Vagina (tissue), 2 donors: Measurements from ENCODE around the gene BMF. TPM values are rescaled to one million over a fixed set of nuclear protein-coding genes. Genes with fewer than 3 reads are reported as not detected.
"Not testable (repeated sequence)": the region's sequence is repeated elsewhere in the genome, so short reads cannot be mapped to it uniquely, and the experiment has no call there.

ENCODE experiments used
- DNase-seq, 2 donors: peaks; one replicate each; pipeline ENCODE4 v3.0.0-alpha.2; 2017; ENCODE audit errors: extremely low spot score in 2 of 2
- H3K27ac ChIP-seq: fragments of 200-600 bp; sonication (generic); one replicate; pipeline ENCODE4 v1.5.1; 2019
- H3K27me3 ChIP-seq: fragments of 200-600 bp; sonication (generic); one replicate; pipeline ENCODE4 v1.5.1; 2019
- H3K36me3 ChIP-seq, 2 donors: fragments of 200-600 bp; sonication (generic); one replicate each; pipeline ENCODE4 v1.5.1; 2017 to 2019
- H3K4me1 ChIP-seq: fragments of 200-600 bp; sonication (generic); one replicate; pipeline ENCODE4 v1.5.1; 2019
- H3K4me3 ChIP-seq, 2 donors: fragments of 200-600 bp; sonication (generic); 1 replicate in 1 of 2; 2 replicates in 1 of 2; pipeline ENCODE4 v1.5.1; 2016 to 2019
- H3K9me3 ChIP-seq: fragments of 200-600 bp; sonication (generic); one replicate; pipeline ENCODE4 v1.5.1; 2019
- POLR2A ChIP-seq, 2 donors: fragments of 450-650 bp; IDR thresholded peaks; one replicate each; pipeline ENCODE4 v1.6.1; 2017; ENCODE audit warnings: antibody characterized with exemption in 2 of 2, mild to moderate bottlenecking in 2 of 2, moderate library complexity in 2 of 2
- POLR2AphosphoS5 ChIP-seq, 2 donors: sonication (generic); formaldehyde crosslinking; IDR thresholded peaks; one replicate each; pipeline ENCODE4 v1.9.0; 2017; ENCODE audit warnings: antibody characterized with exemption in 2 of 2, mild to moderate bottlenecking in 2 of 2, low read depth in 1 of 2; ENCODE audit not compliant: insufficient read depth in 1 of 2
- intact Hi-C: fragments of 100-400 bp; cut with DNase I; formaldehyde crosslinking; loops from one replicate; pipeline ENCODE4 v1.15.1; 2023
- total RNA-seq: library from RNA; depleted of rRNA; stranded (reverse); fragments of >200 nt; gene quantifications from one replicate; pipeline ENCODE4 v1.2.3, GENCODE V29; 2016
- TF ChIP-seq, protein P1 (sequence below), 3 experiments: fragments of 450-650 bp in 2 of 3; fragments of 200-600 bp in 1 of 3; sonication (generic) in 1 of 3; IDR thresholded peaks; one replicate each; pipeline ENCODE4 v1.5.1; 2017 to 2019; ENCODE audit warnings: antibody characterized with exemption in 3 of 3, mild to moderate bottlenecking in 2 of 3, moderate library complexity in 2 of 3

The BMF gene
- total RNA-seq, 1 donor from 2014 or later, result 2.9 TPM

DNA sequence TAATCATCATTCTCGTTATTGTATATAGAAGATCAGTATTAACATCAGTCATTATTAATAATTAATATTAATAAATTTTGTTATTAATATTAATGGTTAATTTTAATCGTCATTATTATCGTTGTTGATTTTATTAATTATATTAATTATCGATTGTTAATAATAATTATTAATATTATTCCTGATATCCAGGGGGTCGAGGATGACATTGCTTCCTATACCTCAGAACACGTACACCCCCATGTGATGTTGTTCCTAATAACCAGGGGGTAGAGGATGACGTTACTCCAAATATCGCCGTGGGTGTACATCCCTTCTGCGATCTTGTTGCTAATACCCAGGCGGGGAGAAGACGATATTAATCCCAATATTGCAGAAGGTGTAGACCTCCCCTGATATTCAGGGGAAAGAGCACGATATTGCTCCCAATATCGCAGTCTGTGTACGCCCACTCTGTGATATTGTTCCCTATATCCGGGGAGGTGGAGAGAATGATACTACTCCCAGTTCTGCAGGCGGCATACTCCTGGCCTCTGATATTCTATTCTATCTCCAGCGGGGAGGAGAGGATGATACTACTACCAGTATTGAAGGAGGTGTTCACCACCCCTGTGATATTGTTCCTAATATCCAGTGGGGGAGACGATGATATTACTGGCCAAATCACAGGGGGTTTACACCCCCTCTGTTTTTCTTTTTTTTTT lies 22.3 kb upstream of the BMF start:
- H3K27ac ChIP-seq, result no peak overlapping the region
- H3K4me3 ChIP-seq, result no peak overlapping the region
- DNase-seq, result no peak
- H3K36me3 ChIP-seq, result no peaks in the 10 kb centered on the region
- TF ChIP-seq, protein P1, sequence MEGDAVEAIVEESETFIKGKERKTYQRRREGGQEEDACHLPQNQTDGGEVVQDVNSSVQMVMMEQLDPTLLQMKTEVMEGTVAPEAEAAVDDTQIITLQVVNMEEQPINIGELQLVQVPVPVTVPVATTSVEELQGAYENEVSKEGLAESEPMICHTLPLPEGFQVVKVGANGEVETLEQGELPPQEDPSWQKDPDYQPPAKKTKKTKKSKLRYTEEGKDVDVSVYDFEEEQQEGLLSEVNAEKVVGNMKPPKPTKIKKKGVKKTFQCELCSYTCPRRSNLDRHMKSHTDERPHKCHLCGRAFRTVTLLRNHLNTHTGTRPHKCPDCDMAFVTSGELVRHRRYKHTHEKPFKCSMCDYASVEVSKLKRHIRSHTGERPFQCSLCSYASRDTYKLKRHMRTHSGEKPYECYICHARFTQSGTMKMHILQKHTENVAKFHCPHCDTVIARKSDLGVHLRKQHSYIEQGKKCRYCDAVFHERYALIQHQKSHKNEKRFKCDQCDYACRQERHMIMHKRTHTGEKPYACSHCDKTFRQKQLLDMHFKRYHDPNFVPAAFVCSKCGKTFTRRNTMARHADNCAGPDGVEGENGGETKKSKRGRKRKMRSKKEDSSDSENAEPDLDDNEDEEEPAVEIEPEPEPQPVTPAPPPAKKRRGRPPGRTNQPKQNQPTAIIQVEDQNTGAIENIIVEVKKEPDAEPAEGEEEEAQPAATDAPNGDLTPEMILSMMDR (IDR thresholded peaks at IDR 0.05), result no peak
- TF ChIP-seq POLR2A (IDR thresholded peaks at IDR 0.05) (no peak), POLR2AphosphoS5 (IDR thresholded peaks at IDR 0.05; ENCODE audit: insufficient read depth in 1 of 2, low read depth in 1 of 2) (no peak)
- H3K4me1 ChIP-seq, result no peaks in the 10 kb centered on the region
- no peaks in the 10 kb centered on the region for H3K27me3 ChIP-seq
- intact Hi-C loops, result no loop called here
- H3K9me3 ChIP-seq, result no peaks in the 10 kb centered on the region

DNA sequence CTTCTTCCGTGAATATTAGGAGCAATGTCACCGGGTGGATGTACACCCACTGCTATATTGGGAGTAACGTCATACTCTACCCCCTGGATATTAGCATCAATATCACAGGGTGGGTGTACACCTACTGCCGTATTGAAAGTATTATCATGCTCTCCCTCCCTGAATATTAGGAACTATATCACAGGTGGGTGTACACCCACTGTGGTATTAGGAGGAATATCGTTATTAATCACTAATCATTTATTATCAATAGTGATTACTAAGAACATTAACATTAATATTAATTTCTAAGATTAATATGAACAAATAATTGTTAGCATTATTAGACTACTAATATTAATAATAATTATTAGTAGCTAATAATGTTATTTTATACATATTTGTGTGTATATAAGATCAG lies 21.4 kb upstream of the BMF start:
- TF ChIP-seq, protein P1 (IDR thresholded peaks at IDR 0.05), result no peak
- TF ChIP-seq POLR2AphosphoS5 (IDR thresholded peaks at IDR 0.05; ENCODE audit: insufficient read depth in 1 of 2, low read depth in 1 of 2) (no peak), POLR2A (IDR thresholded peaks at IDR 0.05) (no peak)

DNA sequence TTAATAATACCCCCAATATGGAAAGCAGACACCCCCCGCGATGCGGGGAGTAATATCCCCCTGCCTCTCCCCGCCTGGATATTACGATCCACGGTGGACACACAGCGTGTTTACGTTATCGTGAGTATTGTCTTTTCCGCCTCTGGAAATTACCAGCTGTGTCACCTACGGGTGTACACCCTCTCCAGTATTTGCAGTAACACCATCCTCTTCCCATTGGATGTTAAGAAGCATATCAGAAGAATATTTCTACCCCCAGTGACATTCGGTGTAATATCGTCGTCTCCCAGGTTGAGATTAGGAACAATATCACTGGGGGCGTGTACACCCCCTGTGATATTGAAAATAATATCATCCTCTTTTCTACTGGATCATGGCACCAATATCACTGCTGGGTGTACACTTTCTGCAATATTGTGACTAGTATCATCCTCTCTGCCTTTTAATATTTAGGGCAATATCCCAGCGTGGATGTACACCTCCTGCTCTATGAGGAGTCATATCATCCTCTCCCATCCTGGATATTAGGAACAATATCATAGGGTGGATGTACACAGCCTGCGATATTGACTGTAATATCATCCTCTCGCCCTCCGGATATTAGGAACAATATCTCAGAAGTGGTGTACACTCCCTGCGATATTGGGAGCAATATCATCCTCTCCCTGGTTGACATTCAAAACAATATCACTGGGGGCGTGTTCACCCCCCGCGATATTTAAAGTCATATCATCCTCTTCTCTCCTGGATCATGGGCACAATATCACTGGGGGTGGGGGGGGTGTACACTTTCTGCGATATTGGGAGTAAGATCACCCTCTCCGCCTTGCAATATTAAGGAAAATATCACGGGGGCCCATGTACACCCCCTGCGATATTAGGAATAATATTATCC lies 20.3 kb upstream of the BMF start:
- DNase-seq, result no peak
- Histone ChIP-seq H3K27ac (no peak overlapping the region), H3K27me3 (no peaks in the 10 kb centered on the region), H3K4me3 (no peak overlapping the region), H3K4me1 (no peaks in the 10 kb centered on the region), H3K9me3 (no peaks in the 10 kb centered on the region), H3K36me3 (no peaks in the 10 kb centered on the region)
- TF ChIP-seq POLR2AphosphoS5 (IDR thresholded peaks at IDR 0.05; ENCODE audit: insufficient read depth in 1 of 2, low read depth in 1 of 2), result no peak
- TF ChIP-seq POLR2A (IDR thresholded peaks at IDR 0.05), result no peak
- TF ChIP-seq, protein P1 (IDR thresholded peaks at IDR 0.05), result no peak
- intact Hi-C loops, result no loop called here

More for the DNA sequence above, 21.4 kb upstream of the BMF start:
- Histone ChIP-seq H3K4me1 (no peaks in the 10 kb centered on the region), H3K27ac (no peak overlapping the region), H3K36me3 (no peaks in the 10 kb centered on the region), H3K4me3 (no peak overlapping the region), H3K9me3 (no peaks in the 10 kb centered on the region), H3K27me3 (no peaks in the 10 kb centered on the region)
- intact Hi-C loops, result no loop called here
- DNase-seq, result no peak

GRCh38 chr15:40125950-40126349 lies 17.3 kb upstream of the BMF start:
- H3K9me3 ChIP-seq, result no peaks in the 10 kb centered on the region
- H3K27me3 ChIP-seq, result no peaks in the 10 kb centered on the region
- no peaks in the 10 kb centered on the region for H3K4me1 ChIP-seq
- H3K4me3 ChIP-seq, result no peak overlapping the region
- no peak for TF ChIP-seq POLR2AphosphoS5 (IDR thresholded peaks at IDR 0.05; ENCODE audit: insufficient read depth in 1 of 2, low read depth in 1 of 2)
- TF ChIP-seq, protein P1 (IDR thresholded peaks at IDR 0.05), result no peak
- no peak for TF ChIP-seq POLR2A (IDR thresholded peaks at IDR 0.05)
- no peak overlapping the region for H3K27ac ChIP-seq
- intact Hi-C loops, result no loop called here
- no peaks in the 10 kb centered on the region for H3K36me3 ChIP-seq
- no peak for DNase-seq

DNA sequence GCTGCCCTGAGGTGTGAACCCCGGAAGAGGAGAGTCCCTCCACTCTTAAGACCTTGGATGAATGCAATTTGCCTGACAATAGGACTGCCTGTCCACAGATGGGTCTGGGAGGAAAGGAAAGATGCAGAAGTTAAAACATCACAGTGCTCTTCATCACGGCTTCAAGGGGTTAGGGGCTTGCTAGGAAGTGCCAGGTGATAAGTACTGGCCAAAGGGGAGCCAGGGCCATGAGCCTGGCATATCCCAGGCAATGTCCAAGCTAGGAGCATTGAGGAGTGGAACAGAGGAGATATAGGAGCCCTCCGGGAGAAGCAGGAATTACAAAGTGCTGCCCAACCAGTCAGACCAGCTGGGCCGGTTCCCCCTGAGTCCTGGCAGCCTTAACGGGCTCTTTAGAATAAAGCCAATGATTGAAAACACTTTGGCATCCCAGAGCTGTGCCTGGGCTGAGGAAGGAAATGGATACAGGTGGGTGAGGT lies 16.2 kb upstream of the BMF start:
- H3K27me3 ChIP-seq, DNase-seq, H3K27ac ChIP-seq, H3K4me1 ChIP-seq, H3K9me3 ChIP-seq, H3K36me3 ChIP-seq, H3K4me3 ChIP-seq, intact Hi-C loops: not testable (repeated sequence)

- intact Hi-C loops, H3K4me3 ChIP-seq, DNase-seq, H3K36me3 ChIP-seq, H3K4me1 ChIP-seq, H3K27ac ChIP-seq, H3K27me3 ChIP-seq, H3K9me3 ChIP-seq: not testable (repeated sequence)
These were observed 15.7 kb upstream of the BMF start for GRCh38 chr15:40124333-40124732.

- DNase-seq, result not testable (repeated sequence)
These were observed 15.2 kb upstream of the BMF start for GRCh38 chr15:40123863-40124262.

GRCh38 chr15:40122989-40123388 lies 14.3 kb upstream of the BMF start:
- H3K27ac ChIP-seq, intact Hi-C loops, H3K9me3 ChIP-seq, H3K4me3 ChIP-seq, H3K27me3 ChIP-seq, DNase-seq, H3K4me1 ChIP-seq, H3K36me3 ChIP-seq: not testable (repeated sequence)

More at GRCh38 chr15:40123863-40124262, 15.2 kb upstream of the BMF start:
- H3K27me3 ChIP-seq, H3K4me3 ChIP-seq, H3K36me3 ChIP-seq, intact Hi-C loops, H3K9me3 ChIP-seq, H3K4me1 ChIP-seq, H3K27ac ChIP-seq: not testable (repeated sequence)
